ENCODE measurements around the gene SLC35A4.

Gene SLC35A4

DNA sequence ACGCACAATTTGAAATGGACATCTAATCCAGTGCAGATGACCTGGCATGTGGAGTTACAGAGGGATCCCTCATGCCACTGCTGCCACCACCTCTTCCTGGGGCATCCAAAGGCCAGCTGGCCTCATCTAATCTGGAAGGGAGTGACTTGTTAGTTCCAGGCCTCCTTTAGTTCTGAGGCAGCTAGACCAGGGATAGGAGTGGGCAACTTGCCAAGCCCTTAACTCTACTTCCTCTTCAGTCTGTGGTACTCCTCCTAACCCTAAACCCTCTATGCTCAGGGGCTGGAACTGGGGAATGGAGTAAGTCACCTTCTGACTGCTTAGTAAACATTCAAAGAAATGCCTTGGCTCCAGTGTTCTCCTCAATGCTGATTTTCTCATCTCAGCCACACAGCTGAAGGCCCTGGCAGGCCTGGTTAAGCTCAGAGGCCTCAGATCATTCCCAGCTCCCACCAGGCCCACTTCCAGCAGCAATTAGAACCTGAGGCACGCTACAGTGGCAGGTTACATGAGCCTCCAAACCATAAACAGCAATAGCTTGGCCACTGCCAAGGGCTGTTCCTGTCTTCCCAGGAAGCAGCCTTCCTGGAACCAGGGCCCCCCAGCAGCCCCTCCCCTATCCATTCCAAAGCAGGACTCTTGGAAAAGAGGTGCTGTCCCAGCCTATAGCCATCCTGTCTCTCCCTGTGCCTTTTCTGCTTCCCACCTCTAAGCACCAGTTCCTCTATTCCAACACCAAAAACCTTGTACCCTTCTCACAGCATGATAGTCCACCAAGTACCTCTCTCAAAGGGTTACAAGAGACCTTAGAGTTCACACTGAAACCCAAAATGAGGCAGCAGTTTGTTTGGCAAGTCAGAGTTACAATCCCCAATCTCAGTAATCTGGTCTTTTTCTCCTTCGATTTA, 15.1 kb upstream of the SLC35A4 start:
- Histone ChIP-seq H3K36me3 (ENCODE audit: control insufficient read depth, insufficient read depth, low read length) (peaks cover 20% of the 10 kb centered on the region), H3K4me3 (ENCODE audit: low read length) (no peak overlapping the region), H3K9ac (ENCODE audit: low read length) (peak overlapping the region; percentile 89), H3K4me1 (ENCODE audit: control insufficient read depth, insufficient read depth, low read length) (peaks cover 43% of the 10 kb centered on the region), H3K9me3 (ENCODE audit: control insufficient read depth, low read length) (no peaks in the 10 kb centered on the region), H3K27me3 (ENCODE audit: control insufficient read depth, insufficient read depth, low read length) (no peaks in the 10 kb centered on the region)

DNA sequence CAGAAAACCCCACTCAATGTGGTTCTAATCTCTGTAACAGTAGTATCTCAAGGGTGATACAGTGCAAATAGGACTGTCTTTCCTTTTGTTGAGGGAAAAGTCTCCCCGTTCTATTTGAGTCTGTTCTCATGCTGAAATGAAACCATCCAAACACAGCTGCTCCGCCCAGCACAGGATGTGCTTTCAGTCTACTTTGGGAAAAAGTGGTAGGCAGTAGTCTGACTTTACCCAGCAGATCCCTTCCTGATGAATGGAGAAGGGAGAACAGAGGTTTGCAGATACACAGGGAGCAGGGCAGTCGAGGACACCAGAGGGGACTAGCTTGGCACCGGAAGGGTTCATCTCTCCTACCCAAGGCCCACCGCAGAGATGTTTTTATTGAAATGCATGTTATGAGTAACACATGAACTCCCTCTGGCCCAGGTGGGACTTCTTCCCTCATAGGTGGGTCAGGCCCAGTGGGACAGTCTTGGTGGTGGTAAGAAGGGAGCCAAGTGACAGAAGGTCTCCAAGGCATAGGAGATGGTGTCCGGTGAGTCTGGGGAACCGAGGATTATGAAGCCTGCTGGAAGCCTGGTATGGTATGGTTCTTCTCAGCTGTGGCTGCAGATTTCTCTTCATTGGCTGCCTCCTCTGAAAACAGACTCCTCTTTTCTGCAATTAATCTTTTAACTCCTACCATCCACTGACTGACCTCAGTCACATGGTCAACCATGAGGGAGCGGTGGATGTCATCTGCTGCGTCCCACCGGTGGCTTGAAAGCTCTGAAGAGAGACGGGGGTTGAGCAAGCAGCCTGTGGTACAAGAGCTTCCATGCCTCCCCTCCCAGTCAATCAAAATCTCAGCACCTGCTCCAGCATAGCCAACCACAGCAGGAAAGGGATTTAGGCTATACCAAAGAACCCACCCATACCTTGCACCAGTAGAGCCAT, 14.2 kb upstream of the SLC35A4 start:
- Histone ChIP-seq H3K27me3 (ENCODE audit: control insufficient read depth, insufficient read depth, low read length) (no peaks in the 10 kb centered on the region), H3K9ac (ENCODE audit: low read length) (peak overlapping the region; percentile 48), H3K4me3 (ENCODE audit: low read length) (no peak overlapping the region), H3K36me3 (ENCODE audit: control insufficient read depth, insufficient read depth, low read length) (peaks cover 20% of the 10 kb centered on the region), H3K9me3 (ENCODE audit: control insufficient read depth, low read length) (no peaks in the 10 kb centered on the region), H3K4me1 (ENCODE audit: control insufficient read depth, insufficient read depth, low read length) (peaks cover 44% of the 10 kb centered on the region)

DNA sequence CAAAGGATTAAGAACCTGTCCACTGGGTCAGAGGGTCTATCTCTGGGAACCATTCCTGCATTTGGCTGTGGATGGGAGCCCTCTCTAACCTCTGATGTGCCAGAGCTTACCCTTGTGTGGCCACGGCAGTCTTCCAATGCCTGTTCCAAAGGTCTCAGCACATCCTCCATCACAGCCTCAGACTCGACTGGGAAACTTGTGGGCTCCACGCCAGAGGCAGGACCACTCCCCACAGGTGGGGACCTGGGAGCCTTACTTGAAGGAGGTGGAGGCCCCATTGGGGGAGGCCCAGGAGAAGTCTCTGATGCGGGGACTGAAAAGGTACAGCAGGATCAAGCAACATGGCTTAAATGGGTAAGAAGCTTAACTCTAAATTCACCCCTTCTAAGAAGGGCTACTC, 12.8 kb upstream of the SLC35A4 start:
- Histone ChIP-seq H3K9ac (ENCODE audit: low read length) (no peak overlapping the region), H3K4me1 (ENCODE audit: control insufficient read depth, insufficient read depth, low read length) (peaks cover 45% of the 10 kb centered on the region), H3K9me3 (ENCODE audit: control insufficient read depth, low read length) (no peaks in the 10 kb centered on the region), H3K36me3 (ENCODE audit: control insufficient read depth, insufficient read depth, low read length) (peaks cover 20% of the 10 kb centered on the region), H3K27me3 (ENCODE audit: control insufficient read depth, insufficient read depth, low read length) (no peaks in the 10 kb centered on the region), H3K4me3 (ENCODE audit: low read length) (no peak overlapping the region)

DNA sequence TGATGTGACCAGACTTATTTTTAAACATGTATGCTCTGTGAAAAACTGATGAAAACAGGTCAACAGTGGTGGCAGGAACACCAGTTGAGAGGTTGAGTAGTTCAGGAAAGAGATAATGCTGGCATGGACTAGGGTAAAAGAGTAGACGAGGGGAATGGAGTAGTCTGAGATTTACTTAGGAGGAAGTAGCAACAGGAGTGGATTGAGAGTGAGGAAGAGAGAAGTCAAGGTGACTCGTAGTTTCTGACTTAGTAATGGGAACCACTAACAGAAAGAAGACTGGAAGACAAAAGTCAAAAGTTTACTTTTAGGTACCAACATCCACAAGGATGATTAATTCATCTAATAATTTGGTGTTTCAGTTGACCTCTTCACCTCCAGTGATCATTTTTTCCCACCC, 11.0 kb upstream of the SLC35A4 start:
- H3K9me3 ChIP-seq (ENCODE audit: control insufficient read depth, low read length), result no peaks in the 10 kb centered on the region
- H3K4me3 ChIP-seq (ENCODE audit: low read length), result no peak overlapping the region
- no peak overlapping the region for H3K9ac ChIP-seq (ENCODE audit: low read length)
- peaks cover 20% of the 10 kb centered on the region for H3K36me3 ChIP-seq (ENCODE audit: control insufficient read depth, insufficient read depth, low read length)
- H3K4me1 ChIP-seq (ENCODE audit: control insufficient read depth, insufficient read depth, low read length), result peaks cover 35% of the 10 kb centered on the region
- H3K27me3 ChIP-seq (ENCODE audit: control insufficient read depth, insufficient read depth, low read length), result no peaks in the 10 kb centered on the region

DNA sequence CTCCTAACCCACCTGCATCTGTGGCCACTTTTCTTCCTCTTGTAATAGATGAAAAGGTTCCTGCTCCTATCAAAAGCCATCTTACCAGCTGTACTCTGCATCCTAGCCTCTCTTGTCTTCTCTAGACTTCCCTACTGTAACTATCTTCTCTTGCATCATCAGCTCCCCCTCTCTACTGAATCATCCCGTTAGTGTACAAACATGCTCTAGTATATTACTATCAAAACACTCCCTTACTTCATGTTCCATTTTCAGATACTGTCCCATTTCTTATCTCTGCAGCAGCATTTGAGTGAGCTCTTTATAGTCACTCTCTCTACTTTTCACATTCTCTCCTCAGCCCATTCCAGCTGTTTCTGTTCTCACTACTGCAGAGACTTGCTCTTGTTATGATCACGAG, 10.2 kb upstream of the SLC35A4 start:
- no peak overlapping the region for H3K4me3 ChIP-seq (ENCODE audit: low read length)
- H3K27me3 ChIP-seq (ENCODE audit: control insufficient read depth, insufficient read depth, low read length), result no peaks in the 10 kb centered on the region
- H3K36me3 ChIP-seq (ENCODE audit: control insufficient read depth, insufficient read depth, low read length), result peaks cover 20% of the 10 kb centered on the region
- H3K9me3 ChIP-seq (ENCODE audit: control insufficient read depth, low read length), result no peaks in the 10 kb centered on the region
- no peak overlapping the region for H3K9ac ChIP-seq (ENCODE audit: low read length)
- H3K4me1 ChIP-seq (ENCODE audit: control insufficient read depth, insufficient read depth, low read length), result peaks cover 27% of the 10 kb centered on the region

DNA sequence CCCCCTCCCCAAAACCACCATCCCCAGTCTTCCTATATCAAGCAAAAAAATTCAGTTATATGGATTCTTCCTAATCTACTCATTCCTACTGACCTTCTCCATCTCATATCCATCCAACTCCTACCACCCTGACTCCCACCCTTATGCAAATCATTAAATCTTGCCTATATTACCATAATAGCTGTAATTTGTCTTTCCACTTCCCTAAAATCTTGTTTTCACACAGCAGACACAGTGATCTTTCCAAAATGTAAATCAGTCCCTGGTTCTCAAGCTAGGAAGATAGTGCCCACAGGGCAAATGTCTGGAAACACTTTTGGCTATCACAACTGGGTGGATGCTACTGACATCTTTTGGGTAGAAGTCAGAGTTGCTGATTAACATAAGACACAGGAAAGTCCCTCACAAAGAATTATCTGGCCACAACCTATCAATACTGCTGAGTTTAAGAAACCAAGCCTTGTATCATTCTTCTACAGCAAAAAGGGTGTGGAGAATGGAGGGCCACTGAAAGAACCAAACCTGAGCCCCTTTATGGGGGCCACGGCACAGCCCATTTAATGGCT, 8.8 kb upstream of the SLC35A4 start:
- Histone ChIP-seq H3K4me3 (ENCODE audit: low read length) (peak overlapping the region; percentile 80), H3K36me3 (ENCODE audit: control insufficient read depth, insufficient read depth, low read length) (peaks cover 10% of the 10 kb centered on the region), H3K27me3 (ENCODE audit: control insufficient read depth, insufficient read depth, low read length) (no peaks in the 10 kb centered on the region), H3K4me1 (ENCODE audit: control insufficient read depth, insufficient read depth, low read length) (peaks cover 21% of the 10 kb centered on the region), H3K9me3 (ENCODE audit: control insufficient read depth, low read length) (no peaks in the 10 kb centered on the region), H3K9ac (ENCODE audit: low read length) (no peak overlapping the region)

DNA sequence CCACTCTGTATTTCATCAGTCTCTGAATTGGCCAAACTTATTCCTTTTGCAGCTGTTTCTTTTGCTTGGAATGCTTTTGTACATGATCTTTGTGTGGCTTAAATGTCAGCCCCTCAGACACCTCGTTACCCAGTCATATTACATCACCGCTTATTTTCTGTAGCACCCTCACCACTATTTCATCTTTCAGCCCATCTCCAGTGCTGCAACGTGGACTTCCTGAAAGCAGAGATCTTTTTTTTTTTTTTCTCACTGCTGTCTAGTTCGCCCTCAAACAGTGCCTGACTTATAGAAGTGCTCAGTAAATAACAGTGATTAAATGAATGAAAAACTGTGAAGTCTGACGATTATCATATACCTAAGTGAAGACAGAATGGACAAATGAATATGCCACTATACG, 8.2 kb upstream of the SLC35A4 start:
- Histone ChIP-seq H3K27me3 (ENCODE audit: control insufficient read depth, insufficient read depth, low read length) (no peaks in the 10 kb centered on the region), H3K9me3 (ENCODE audit: control insufficient read depth, low read length) (no peaks in the 10 kb centered on the region), H3K9ac (ENCODE audit: low read length) (peak overlapping the region; percentile 93), H3K4me3 (ENCODE audit: low read length) (peak overlapping the region; percentile 80), H3K4me1 (ENCODE audit: control insufficient read depth, insufficient read depth, low read length) (peaks cover 21% of the 10 kb centered on the region), H3K36me3 (ENCODE audit: control insufficient read depth, insufficient read depth, low read length) (peaks cover 5% of the 10 kb centered on the region)

DNA sequence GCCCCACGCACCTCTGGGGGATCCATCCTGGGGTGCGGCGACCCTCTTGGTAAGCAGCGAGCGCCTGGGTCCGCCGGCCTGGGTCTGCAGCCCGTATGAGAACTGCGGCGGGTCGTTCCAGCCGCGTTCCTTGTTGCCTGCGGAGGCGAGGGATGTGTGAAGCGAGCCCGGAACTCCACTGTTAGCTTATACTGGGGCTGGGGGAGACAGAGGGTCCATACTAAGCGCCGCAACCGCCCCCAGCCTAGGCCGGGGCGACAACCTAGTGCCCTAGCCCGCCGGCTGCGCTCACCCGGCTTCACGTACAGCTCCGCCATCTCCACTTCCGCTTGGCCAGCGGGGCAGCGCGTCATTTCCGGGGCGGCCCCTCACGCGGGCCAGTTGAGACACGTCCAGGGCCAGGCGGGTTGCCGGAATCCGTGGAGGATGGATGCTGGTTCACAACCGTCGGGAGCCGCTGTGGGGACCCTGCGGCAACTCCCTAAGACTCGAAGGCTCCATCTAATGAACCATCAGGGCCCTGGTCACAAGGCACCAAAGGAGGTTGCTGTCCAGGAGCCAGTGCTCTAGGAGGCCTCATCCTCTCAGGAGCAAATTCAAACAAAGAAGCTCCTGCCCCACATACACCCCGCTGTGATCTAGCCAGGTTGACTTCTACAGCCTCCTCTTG, 7.4 kb upstream of the SLC35A4 start, which contains the start of gene SRA1:
SRA1 (minus strand) TSS at position 338 of the 670 bp plus-strand sequence; CDS start at position 317, 21 bp downstream.
- Histone ChIP-seq H3K9ac (ENCODE audit: low read length) (peak within 1 kb of the TSS; percentile 93), H3K9me3 (ENCODE audit: control insufficient read depth, low read length) (no peaks in the 10 kb centered on the region), H3K36me3 (ENCODE audit: control insufficient read depth, insufficient read depth, low read length) (no peaks in the 10 kb centered on the region), H3K4me3 (ENCODE audit: low read length) (peak within 1 kb of the TSS; percentile 80), H3K4me1 (ENCODE audit: control insufficient read depth, insufficient read depth, low read length) (peaks cover 21% of the 10 kb centered on the region), H3K27me3 (ENCODE audit: control insufficient read depth, insufficient read depth, low read length) (no peaks in the 10 kb centered on the region)

DNA sequence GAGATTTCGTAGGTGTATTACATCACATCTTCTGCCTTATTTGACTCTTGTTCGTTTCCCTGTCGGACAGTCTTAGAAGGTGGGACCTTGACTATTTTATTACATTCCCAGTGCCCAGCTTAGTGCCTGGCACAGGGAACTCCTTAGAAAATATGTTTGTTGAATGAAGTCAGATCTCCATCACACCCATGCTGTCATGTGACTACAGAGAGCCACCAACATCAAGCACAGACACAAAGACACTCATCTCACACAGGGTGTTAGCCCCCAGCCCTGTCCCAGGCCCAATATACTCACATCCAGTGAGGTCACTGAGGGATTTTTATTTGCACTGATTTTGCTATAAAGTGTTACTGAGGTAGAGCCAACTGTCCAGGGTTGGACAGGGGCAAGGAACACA, 6.7 kb upstream of the SLC35A4 start:
- H3K27me3 ChIP-seq (ENCODE audit: control insufficient read depth, insufficient read depth, low read length), result no peaks in the 10 kb centered on the region
- no peaks in the 10 kb centered on the region for H3K9me3 ChIP-seq (ENCODE audit: control insufficient read depth, low read length)
- H3K4me1 ChIP-seq (ENCODE audit: control insufficient read depth, insufficient read depth, low read length), result peaks cover 21% of the 10 kb centered on the region
- H3K9ac ChIP-seq (ENCODE audit: low read length), result peak overlapping the region; percentile 93
- no peak overlapping the region for H3K4me3 ChIP-seq (ENCODE audit: low read length)
- H3K36me3 ChIP-seq (ENCODE audit: control insufficient read depth, insufficient read depth, low read length), result no peaks in the 10 kb centered on the region

DNA sequence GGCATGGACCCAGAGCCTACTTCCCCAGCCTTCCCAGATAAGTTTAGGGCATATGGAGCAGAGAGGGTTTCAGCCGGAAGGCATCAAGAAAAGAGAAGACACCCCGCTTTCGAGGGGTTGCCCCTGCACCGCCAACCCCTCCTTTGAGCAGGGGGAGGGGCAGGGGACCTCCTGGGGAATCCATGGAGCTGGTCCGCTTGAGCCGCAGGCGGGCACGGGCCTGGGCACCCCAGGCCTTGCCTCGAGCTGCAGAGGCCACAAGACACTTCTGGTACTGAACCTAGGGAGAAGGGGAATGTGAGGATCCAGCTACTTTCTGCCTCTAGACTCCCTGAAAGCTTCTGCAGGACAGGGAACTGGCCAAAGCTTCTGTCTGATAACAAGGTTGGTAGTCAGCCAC, 6.1 kb upstream of the SLC35A4 start:
- Histone ChIP-seq H3K9me3 (ENCODE audit: control insufficient read depth, low read length) (no peaks in the 10 kb centered on the region), H3K4me3 (ENCODE audit: low read length) (no peak overlapping the region), H3K4me1 (ENCODE audit: control insufficient read depth, insufficient read depth, low read length) (peaks cover 24% of the 10 kb centered on the region), H3K36me3 (ENCODE audit: control insufficient read depth, insufficient read depth, low read length) (no peaks in the 10 kb centered on the region), H3K9ac (ENCODE audit: low read length) (no peak overlapping the region), H3K27me3 (ENCODE audit: control insufficient read depth, insufficient read depth, low read length) (no peaks in the 10 kb centered on the region)

DNA sequence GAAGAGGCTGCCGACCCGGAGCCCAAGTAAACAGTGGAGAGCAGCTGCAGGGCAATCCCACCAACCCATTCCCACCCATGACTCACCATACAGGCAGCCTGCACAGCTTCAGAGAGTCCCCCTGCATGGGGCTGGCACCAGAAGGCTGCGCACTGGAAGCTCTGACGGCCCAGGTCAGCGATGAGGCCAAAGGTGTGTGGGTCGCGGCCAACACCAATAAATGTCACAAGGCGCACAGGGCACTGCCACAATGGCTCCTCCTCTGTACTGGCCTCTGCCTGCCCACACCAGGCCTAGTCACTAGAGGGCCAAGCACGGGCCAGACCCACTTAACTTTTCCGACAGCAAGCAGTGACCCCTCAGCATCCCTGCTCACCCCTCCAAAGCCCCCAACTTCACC, 4.4 kb upstream of the SLC35A4 start:
- Histone ChIP-seq H3K9me3 (ENCODE audit: control insufficient read depth, low read length) (no peaks in the 10 kb centered on the region), H3K27me3 (ENCODE audit: control insufficient read depth, insufficient read depth, low read length) (no peaks in the 10 kb centered on the region), H3K4me3 (ENCODE audit: low read length) (no peak overlapping the region), H3K4me1 (ENCODE audit: control insufficient read depth, insufficient read depth, low read length) (peaks cover 26% of the 10 kb centered on the region), H3K36me3 (ENCODE audit: control insufficient read depth, insufficient read depth, low read length) (no peaks in the 10 kb centered on the region), H3K9ac (ENCODE audit: low read length) (no peak overlapping the region)

Data from mucosa of stomach (tissue), 1 donor.